ENCODE results near the gene ARHGEF7. TPM values are rescaled to one million over a fixed set of nuclear protein-coding genes. Genes with fewer than 3 reads are reported as not detected.

Gene ARHGEF7
- total and polyA plus RNA-seq, 4 donors: 16.2 to 132 (median 100) TPM

DNA sequence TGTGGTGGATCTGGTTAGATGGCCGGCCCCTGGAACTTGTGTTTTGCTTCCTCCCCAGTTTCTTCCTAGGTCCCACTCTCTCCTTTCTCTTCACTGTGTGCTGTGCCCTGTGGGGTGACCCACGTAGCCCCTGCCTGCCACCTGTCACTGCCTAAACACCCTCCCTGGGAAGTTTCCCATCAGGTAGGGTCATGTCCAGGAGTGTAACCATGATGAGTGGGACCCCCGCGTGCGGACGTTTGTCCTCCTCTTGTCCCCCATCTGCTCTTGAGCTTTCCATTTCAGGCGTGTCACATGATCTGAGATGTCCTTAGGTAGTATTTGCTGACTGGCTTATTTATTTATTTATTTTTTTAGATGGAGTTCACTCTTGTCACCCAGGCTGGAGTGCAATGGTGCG is 61.3 kb downstream of the ARHGEF7 start:
- no peak overlapping the region for H3K4me3 ChIP-seq (ENCODE audit: low read length in 2 of 2)
- no peaks in the 10 kb centered on the region for H3K27me3 ChIP-seq (ENCODE audit: control insufficient read depth in 1 of 2, insufficient read depth in 2 of 2, low read length in 1 of 2)
- DNase-seq (no peak), ATAC-seq (ENCODE audit: low FRiP score) (no peak)
- peak overlapping the region; percentile 99 to 100 for H3K27ac ChIP-seq (ENCODE audit: low read depth in 1 of 2, low read length in 2 of 2)
- intact Hi-C loops (cut with DNase I): loop anchor here in 1 of 2 donors (5.0 kb wide), 1 partner anchor 36 kb away; no protein-coding TSS in a partner anchor
- no peaks in the 10 kb centered on the region for H3K9me3 ChIP-seq (ENCODE audit: control insufficient read depth, low read length)
- WGBS, 2 donors: 93% methylated on average over 8 of the region's 8 CpGs
- peaks cover 9 to 13% of the 10 kb centered on the region in 2 donors for H3K4me1 ChIP-seq (ENCODE audit: control insufficient read depth in 1 of 2, insufficient read depth in 2 of 2, low read length in 2 of 2)
- no peaks in the 10 kb centered on the region for H3K36me3 ChIP-seq (ENCODE audit: control insufficient read depth in 1 of 2, insufficient read depth in 2 of 2, low read length in 1 of 2)

DNA sequence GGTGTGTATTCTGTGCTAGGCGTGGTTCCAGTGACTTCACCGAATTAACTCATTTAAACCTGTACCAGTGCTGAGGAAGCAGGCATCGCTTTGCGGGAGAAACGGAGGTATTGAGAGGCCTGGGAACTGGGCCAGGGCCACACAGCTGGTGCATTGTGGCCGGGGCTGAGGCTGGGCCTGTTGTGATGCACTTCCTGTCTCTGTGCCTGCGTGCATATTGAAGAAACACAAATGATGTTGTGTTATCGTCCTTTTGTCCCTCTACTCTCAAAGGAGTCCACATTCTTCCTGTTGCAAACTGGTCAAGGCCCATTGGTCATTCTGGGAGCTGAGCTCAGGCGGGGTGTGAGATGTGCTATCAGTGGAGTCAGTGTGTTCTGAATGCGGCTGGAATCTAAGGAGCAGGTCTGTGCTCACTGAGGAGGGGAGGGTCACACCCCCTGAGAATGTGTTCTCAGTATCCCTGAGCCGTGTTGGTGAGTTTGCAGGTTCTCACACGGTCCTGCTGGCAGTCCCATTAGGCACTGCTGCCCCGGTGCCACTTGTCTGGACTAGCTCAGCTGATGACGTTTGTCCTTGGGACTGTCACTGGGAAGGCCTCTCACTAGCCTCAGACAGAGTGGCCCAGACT is 62.1 kb downstream of the ARHGEF7 start:
- H3K36me3 ChIP-seq (ENCODE audit: control insufficient read depth in 1 of 2, insufficient read depth in 2 of 2, low read length in 1 of 2): no peaks in the 10 kb centered on the region
- H3K4me3 ChIP-seq (ENCODE audit: low read length in 2 of 2): no peak overlapping the region
- 10 to 11% methylated on average over 14 of the region's 14 CpGs for WGBS, 2 donors
- H3K4me1 ChIP-seq (ENCODE audit: control insufficient read depth in 1 of 2, insufficient read depth in 2 of 2, low read length in 2 of 2): peaks cover 9 to 13% of the 10 kb centered on the region in 2 donors
- no peaks in the 10 kb centered on the region for H3K9me3 ChIP-seq (ENCODE audit: control insufficient read depth, low read length)
- intact Hi-C loops (cut with DNase I): loop anchor here in 1 of 2 donors (5.0 kb wide), 1 partner anchor 35 kb away; no protein-coding TSS in a partner anchor
- H3K27ac ChIP-seq (ENCODE audit: low read depth in 1 of 2, low read length in 2 of 2): peak overlapping the region; percentile 99 to 100
- DNase-seq (peak in 1 of 2 donors; percentile 75), ATAC-seq (ENCODE audit: low FRiP score) (peak; percentile 65)
- no peaks in the 10 kb centered on the region for H3K27me3 ChIP-seq (ENCODE audit: control insufficient read depth in 1 of 2, insufficient read depth in 2 of 2, low read length in 1 of 2)

DNA sequence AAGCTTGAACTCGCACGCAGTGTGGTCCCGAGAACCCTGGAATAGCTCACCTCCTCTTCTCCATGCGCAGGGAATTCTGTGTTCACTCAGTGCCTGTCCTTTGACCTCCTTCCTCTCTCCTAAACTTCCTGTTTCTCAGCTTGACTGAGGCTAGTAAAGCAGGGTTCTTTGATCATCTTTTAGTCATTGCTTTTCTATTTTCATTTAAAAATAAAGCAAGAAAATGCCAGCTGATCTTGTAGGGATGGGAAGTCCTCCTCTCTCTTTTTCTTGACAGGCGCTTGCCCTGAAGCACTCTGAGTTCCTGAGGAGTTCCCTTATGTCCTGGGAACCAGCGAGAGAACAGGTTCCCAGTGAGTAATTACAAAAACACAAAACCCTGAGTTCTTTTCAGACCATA is 62.8 kb downstream of the ARHGEF7 start:
- ATAC-seq (ENCODE audit: low FRiP score) (peak; percentile 74), DNase-seq (no peak)
- Histone ChIP-seq H3K4me3 (ENCODE audit: low read length in 2 of 2) (no peak overlapping the region), H3K27me3 (ENCODE audit: control insufficient read depth in 1 of 2, insufficient read depth in 2 of 2, low read length in 1 of 2) (no peaks in the 10 kb centered on the region), H3K36me3 (ENCODE audit: control insufficient read depth in 1 of 2, insufficient read depth in 2 of 2, low read length in 1 of 2) (no peaks in the 10 kb centered on the region), H3K27ac (ENCODE audit: low read depth in 1 of 2, low read length in 2 of 2) (peak overlapping the region; percentile 99 to 100), H3K4me1 (ENCODE audit: control insufficient read depth in 1 of 2, insufficient read depth in 2 of 2, low read length in 2 of 2) (peaks cover 9 to 13% of the 10 kb centered on the region in 2 donors), H3K9me3 (ENCODE audit: control insufficient read depth, low read length) (no peaks in the 10 kb centered on the region)
- intact Hi-C loops (cut with DNase I): loop anchor here in 1 of 2 donors (5.0 kb wide), 1 partner anchor 34 kb away; no protein-coding TSS in a partner anchor
- 3 to 5% methylated on average over 6 of the region's 6 CpGs for WGBS, 2 donors

DNA sequence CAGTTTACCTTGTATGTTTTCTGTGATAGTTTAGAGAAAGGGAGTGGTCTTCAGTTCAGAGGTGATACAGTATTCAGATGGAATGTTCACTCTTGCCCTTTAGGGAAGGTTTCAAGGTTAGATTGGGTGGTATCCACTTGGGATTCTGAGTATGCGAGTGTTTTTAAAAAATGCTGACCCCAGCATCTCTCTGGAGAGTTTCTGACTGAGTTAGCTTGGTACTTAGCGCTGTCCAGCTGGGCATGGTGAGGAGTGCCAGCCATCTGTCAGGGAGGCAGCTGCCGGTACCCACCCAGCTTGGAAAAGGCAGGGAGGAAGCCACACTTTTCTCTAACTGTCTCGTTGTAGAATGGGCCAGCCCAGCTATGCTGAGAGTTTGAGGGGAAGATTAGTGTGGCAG is 63.3 kb downstream of the ARHGEF7 start:
- DNase-seq (peak in 1 of 2 donors; percentile 66), ATAC-seq (ENCODE audit: low FRiP score) (peak; percentile 82)
- H3K9me3 ChIP-seq (ENCODE audit: control insufficient read depth, low read length): no peaks in the 10 kb centered on the region
- intact Hi-C loops (cut with DNase I): loop anchor here in 1 of 2 donors (5.0 kb wide), 1 partner anchor 34 kb away; no protein-coding TSS in a partner anchor
- H3K4me1 ChIP-seq (ENCODE audit: control insufficient read depth in 1 of 2, insufficient read depth in 2 of 2, low read length in 2 of 2): peaks cover 9 to 13% of the 10 kb centered on the region in 2 donors
- H3K4me3 ChIP-seq (ENCODE audit: low read length in 2 of 2): no peak overlapping the region
- H3K27ac ChIP-seq (ENCODE audit: low read depth in 1 of 2, low read length in 2 of 2): peak overlapping the region; percentile 38 to 85
- 1 to 6% methylated on average over 4 of the region's 4 CpGs for WGBS, 2 donors
- no peaks in the 10 kb centered on the region for H3K36me3 ChIP-seq (ENCODE audit: control insufficient read depth in 1 of 2, insufficient read depth in 2 of 2, low read length in 1 of 2)
- no peaks in the 10 kb centered on the region for H3K27me3 ChIP-seq (ENCODE audit: control insufficient read depth in 1 of 2, insufficient read depth in 2 of 2, low read length in 1 of 2)

DNA sequence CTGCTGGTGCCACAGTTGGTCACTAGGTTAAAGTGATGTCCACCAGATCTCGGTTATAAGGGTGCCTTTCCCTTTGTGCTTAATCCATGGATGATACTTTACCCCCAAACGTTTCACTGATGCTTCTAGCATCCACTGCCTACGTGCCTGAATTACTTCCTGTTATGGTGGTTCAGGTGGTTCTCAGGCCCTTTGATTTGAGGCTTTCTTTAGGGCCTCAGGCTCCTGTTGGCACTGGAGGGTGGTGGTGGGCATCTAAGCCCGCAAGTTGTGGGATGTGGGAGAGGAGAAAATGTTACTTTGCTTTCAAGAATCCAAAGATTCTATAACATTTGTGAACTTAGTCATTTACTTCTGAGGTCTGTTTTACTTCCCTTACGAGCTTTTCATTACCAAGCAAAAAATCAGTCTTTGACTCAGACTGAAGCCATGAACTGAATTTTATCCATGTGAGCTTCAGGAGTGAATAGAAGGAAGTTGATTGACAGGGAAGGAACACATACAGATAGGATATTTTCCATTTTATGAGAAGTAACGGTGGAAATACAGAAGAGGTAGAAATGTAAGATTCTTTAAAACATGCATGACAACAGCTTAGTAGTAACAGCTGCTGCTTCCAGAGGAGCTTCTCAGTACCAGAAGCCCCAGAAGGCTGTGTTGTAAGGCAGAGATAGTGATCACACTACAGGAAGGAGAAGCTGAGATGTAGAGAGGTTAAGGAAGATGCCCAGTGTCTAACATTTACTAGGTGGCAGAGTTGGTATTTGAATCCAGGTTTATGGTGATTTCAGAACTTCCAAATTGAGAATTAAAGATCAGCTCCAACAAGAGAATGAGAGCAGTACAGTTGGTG is 65.0 kb downstream of the ARHGEF7 start:
- peak overlapping the region in 1 of 2 donors; percentile 67 for H3K27ac ChIP-seq (ENCODE audit: low read depth in 1 of 2, low read length in 2 of 2)
- H3K4me1 ChIP-seq (ENCODE audit: control insufficient read depth in 1 of 2, insufficient read depth in 2 of 2, low read length in 2 of 2): peaks cover 5 to 9% of the 10 kb centered on the region in 2 donors
- WGBS, 2 donors: 43 to 51% methylated on average over 6 of the region's 6 CpGs
- no peaks in the 10 kb centered on the region for H3K27me3 ChIP-seq (ENCODE audit: control insufficient read depth in 1 of 2, insufficient read depth in 2 of 2, low read length in 1 of 2)
- DNase-seq (no peak), ATAC-seq (ENCODE audit: low FRiP score) (no peak)
- intact Hi-C loops (cut with DNase I): loop anchor here in 1 of 2 donors (5.0 kb wide), 1 partner anchor 32 kb away; no protein-coding TSS in a partner anchor
- H3K36me3 ChIP-seq (ENCODE audit: control insufficient read depth in 1 of 2, insufficient read depth in 2 of 2, low read length in 1 of 2): no peaks in the 10 kb centered on the region
- no peak overlapping the region for H3K4me3 ChIP-seq (ENCODE audit: low read length in 2 of 2)
- no peaks in the 10 kb centered on the region for H3K9me3 ChIP-seq (ENCODE audit: control insufficient read depth, low read length)

DNA sequence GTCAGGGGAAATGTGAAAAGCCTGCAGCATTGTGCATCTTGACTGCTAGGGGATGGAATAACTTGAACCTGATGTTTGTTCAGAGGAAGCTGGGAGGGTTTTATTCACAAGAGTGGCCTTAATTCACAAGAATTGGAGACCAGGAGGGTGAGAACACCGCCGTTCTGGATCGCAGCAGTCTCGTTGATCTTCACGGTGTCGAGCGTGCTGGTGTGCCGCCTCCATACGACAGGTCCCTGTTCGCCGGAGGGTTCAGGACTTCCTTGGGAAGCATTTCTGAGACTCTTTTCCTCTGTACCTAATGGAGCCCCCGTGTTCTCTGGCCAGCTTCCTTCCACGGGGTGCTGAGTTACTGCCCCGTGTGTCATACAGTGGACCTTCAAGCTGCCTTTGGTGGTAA is 66.9 kb downstream of the ARHGEF7 start:
- H3K4me1 ChIP-seq (ENCODE audit: control insufficient read depth in 1 of 2, insufficient read depth in 2 of 2, low read length in 2 of 2): peaks cover 4 to 8% of the 10 kb centered on the region in 2 donors
- 91 to 94% methylated on average over 14 of the region's 14 CpGs for WGBS, 2 donors
- no peaks in the 10 kb centered on the region for H3K36me3 ChIP-seq (ENCODE audit: control insufficient read depth in 1 of 2, insufficient read depth in 2 of 2, low read length in 1 of 2)
- H3K9me3 ChIP-seq (ENCODE audit: control insufficient read depth, low read length): no peaks in the 10 kb centered on the region
- H3K27ac ChIP-seq (ENCODE audit: low read depth in 1 of 2, low read length in 2 of 2): no peak overlapping the region
- no peak for ATAC-seq (ENCODE audit: low FRiP score)
- H3K4me3 ChIP-seq (ENCODE audit: low read length in 2 of 2): no peak overlapping the region
- intact Hi-C loops (cut with DNase I): no loop called here
- no peaks in the 10 kb centered on the region for H3K27me3 ChIP-seq (ENCODE audit: control insufficient read depth in 1 of 2, insufficient read depth in 2 of 2, low read length in 1 of 2)
- DNase-seq: no peak

DNA sequence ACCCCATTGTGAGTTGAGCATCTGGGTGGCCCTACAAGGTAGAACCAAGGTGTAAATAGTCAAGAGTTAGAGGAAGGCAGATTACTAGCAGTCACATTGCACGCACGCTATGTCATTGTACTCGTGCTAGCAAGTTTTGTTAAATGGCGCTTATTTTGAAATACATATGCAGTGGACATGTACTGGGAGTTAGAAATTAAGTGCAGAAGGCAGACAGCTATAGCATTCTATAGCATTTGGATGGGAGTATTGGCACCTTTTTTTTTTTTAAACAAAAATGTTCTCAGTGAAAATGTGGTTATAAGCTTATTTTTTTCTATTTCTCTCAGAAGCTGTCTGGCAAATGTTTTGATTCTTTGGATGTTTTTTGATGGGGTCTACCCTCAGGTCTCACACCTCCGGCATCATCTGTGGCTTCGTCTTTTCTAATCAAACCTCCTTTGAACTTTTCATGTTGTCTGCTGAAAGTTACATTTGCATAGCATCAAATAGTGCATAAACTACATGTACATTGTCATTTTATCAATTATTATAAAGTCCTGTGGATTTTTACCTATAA is 68.1 kb downstream of the ARHGEF7 start:
- Histone ChIP-seq H3K27ac (ENCODE audit: low read depth in 1 of 2, low read length in 2 of 2) (no peak overlapping the region), H3K36me3 (ENCODE audit: control insufficient read depth in 1 of 2, insufficient read depth in 2 of 2, low read length in 1 of 2) (no peaks in the 10 kb centered on the region), H3K9me3 (ENCODE audit: control insufficient read depth, low read length) (no peaks in the 10 kb centered on the region), H3K4me3 (ENCODE audit: low read length in 2 of 2) (no peak overlapping the region), H3K27me3 (ENCODE audit: control insufficient read depth in 1 of 2, insufficient read depth in 2 of 2, low read length in 1 of 2) (no peaks in the 10 kb centered on the region), H3K4me1 (ENCODE audit: control insufficient read depth in 1 of 2, insufficient read depth in 2 of 2, low read length in 2 of 2) (peaks cover 0 to 3% of the 10 kb centered on the region in 2 donors)
- ATAC-seq (ENCODE audit: low FRiP score) (no peak), DNase-seq (no peak)
- intact Hi-C loops (cut with DNase I): no loop called here
- WGBS, 2 donors: 94% methylated on average over 6 of the region's 6 CpGs

DNA sequence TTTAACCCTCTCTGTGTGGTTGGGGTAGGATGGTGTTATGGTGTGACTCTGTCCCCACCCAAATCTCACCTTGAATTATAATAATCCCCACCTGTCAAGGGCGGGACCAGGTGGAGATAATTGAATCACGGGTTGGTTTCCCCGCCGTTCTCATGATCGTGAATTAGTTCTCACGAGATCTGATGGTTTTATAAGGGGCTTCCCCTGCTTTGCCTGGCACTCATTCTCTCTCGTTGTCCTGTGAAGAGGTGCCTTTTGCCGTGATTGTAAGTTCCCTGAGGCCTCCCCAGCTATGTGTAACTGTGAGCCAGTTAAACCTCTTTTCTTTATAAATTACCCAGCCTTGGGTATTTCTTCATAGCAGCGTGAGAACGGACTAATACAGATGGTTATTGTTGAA is 68.8 kb downstream of the ARHGEF7 start:
- Histone ChIP-seq H3K9me3 (ENCODE audit: control insufficient read depth, low read length) (no peaks in the 10 kb centered on the region), H3K4me3 (ENCODE audit: low read length in 2 of 2) (no peak overlapping the region), H3K27me3 (ENCODE audit: control insufficient read depth in 1 of 2, insufficient read depth in 2 of 2, low read length in 1 of 2) (no peaks in the 10 kb centered on the region), H3K4me1 (ENCODE audit: control insufficient read depth in 1 of 2, insufficient read depth in 2 of 2, low read length in 2 of 2) (peaks cover 1 to 5% of the 10 kb centered on the region in 2 donors), H3K36me3 (ENCODE audit: control insufficient read depth in 1 of 2, insufficient read depth in 2 of 2, low read length in 1 of 2) (no peaks in the 10 kb centered on the region), H3K27ac (ENCODE audit: low read depth in 1 of 2, low read length in 2 of 2) (no peak overlapping the region)
- intact Hi-C loops (cut with DNase I): loop anchor here in 1 of 2 donors (2.0 kb wide), 1 partner anchor 27 kb away; no protein-coding TSS in a partner anchor
- no peak for ATAC-seq (ENCODE audit: low FRiP score)
- DNase-seq: no peak
- 62 to 64% methylated on average over 10 of the region's 10 CpGs for WGBS, 2 donors
